HAP-1 (cell line): ENCODE results near the gene TUBB.

Source experiments
- DNase-seq, 2 experiments: peaks; one replicate each; pipeline ENCODE4 v3.0.0-alpha.2; 2016 to 2020; ENCODE audit warnings: low spot score in 2 of 2
- H3K27me3 ChIP-seq: fragments of 250-450 bp; sonication (Bioruptor Pico); 2 replicates; pipeline ENCODE4 v1.5.1; 2020; ENCODE audit warnings: low read depth, mild to moderate bottlenecking, moderate library complexity
- H3K36me3 ChIP-seq: fragments of 250-450 bp; sonication (Bioruptor Pico); replicated peaks from 2 replicates; pipeline ENCODE4 v1.5.1; 2020; ENCODE audit warnings: mild to moderate bottlenecking
- H3K4me1 ChIP-seq: fragments of 250-450 bp; sonication (Bioruptor Pico); 2 replicates; pipeline ENCODE4 v1.5.1; 2020; ENCODE audit warnings: mild to moderate bottlenecking
- H3K4me3 ChIP-seq: fragments of 250-450 bp; sonication (Bioruptor Pico); 2 replicates; pipeline ENCODE4 v1.5.1; 2020; ENCODE audit warnings: mild to moderate bottlenecking, moderate library complexity
- H3K9me3 ChIP-seq: fragments of 250-450 bp; sonication (Bioruptor Pico); 2 replicates; pipeline ENCODE4 v1.5.1; 2020; ENCODE audit warnings: mild to moderate bottlenecking, moderate library complexity
- in situ Hi-C: fragments of 300-500 bp; cut with MboI; formaldehyde crosslinking; loops from 3 replicates; pipeline ENCODE4 v1.14.3; 2020; ENCODE audit warnings: low sequenced_read_pairs, inconsistent platforms, mixed read lengths

The TUBB gene

DNA sequence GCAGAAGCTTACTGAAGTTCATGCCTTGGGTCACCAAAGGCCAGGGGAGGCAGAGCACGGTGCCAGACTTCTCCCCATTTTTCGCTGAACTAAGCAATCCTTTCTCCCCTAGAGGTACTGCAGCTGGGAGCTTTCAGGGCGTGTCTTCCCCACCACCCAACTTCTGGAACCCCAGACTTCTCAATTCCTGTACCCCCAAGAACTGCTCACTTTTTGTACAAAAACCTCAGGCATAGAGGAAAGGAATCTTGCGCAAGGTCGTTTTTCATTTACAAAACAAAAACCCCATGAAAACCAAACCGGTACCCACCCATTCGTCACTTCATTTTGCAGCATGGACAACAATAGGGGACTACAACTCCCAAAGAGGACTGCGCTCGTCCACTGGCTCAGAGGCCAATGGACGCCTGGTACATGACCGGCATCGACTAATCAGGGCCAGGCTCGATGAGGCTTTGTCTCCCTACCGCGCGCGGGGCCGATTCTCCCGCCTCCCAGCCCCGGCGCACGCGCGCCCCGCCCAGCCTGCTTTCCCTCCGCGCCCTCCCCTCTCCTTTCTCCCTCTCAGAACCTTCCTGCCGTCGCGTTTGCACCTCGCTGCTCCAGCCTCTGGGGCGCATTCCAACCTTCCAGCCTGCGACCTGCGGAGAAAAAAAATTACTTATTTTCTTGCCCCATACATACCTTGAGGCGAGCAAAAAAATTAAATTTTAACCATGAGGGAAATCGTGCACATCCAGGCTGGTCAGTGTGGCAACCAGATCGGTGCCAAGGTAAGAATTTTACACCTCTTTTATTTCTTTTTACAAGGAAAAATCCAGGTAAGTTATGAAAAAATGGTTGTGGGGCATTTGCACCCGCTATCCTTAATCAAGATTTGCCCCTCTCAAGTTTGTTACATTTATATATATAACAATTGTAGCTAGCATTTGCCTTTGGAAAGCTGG, at the start of gene TUBB:
TSS of gene TUBB (plus strand) at position 562 of the 947 bp plus-strand sequence. CDS start at position 717, 155 bp downstream.
- Histone ChIP-seq H3K9me3 (no peaks in the 10 kb centered on the region), H3K4me3 (peak within 1 kb of the TSS; percentile 69), H3K27me3 (no peaks in the 10 kb centered on the region), H3K4me1 (peaks cover 36% of the 10 kb centered on the region), H3K36me3 (peaks cover 48% of the 10 kb centered on the region)
- in situ Hi-C loops = loop anchor here (5.0 kb wide), 1 partner anchor 103 kb away; the partner anchor contains the start of genes MRPS18B and PPP1R10
- peak; percentile 98 for DNase-seq

DNA sequence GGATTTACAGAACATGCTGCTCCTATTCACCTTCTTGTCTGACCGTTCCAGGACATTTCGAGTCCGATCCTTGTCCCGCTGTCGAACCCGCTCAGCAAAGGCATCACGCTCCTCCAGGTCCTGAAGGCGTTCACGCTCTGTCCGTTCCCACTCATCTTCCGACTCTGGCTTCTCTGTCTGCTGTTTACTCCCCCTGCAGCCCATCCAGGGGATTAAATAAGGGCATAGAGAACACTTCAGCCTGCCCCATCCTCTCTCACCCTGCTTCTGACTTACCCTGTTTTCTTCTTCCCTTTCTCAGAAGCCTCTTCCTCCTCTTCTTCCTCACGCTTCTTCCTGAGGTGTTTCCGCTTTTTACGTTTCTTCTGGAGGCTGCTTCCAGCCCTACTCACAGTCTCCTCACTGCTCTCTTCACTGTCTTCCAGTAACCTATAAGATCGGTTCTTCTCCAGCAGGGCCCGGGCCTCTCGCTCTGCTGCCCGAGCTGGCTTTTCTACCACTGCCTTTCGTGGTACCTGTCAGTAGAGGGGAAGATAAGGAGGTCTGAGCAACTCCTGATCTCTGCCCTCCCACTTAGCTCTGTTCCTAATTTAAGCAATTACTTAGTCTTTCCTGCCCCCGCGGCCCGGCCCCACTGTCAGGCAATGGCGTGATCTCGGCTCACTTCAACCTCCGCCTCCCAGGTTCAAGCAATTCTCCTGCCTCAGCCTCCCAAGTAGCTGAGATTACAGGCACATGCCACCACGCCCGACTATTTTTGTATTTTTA, 49.2 kb upstream of the TUBB start:
- in situ Hi-C loops = loop anchor here (5.0 kb wide), 1 partner anchor 56 kb away; no protein-coding TSS in a partner anchor

DNA sequence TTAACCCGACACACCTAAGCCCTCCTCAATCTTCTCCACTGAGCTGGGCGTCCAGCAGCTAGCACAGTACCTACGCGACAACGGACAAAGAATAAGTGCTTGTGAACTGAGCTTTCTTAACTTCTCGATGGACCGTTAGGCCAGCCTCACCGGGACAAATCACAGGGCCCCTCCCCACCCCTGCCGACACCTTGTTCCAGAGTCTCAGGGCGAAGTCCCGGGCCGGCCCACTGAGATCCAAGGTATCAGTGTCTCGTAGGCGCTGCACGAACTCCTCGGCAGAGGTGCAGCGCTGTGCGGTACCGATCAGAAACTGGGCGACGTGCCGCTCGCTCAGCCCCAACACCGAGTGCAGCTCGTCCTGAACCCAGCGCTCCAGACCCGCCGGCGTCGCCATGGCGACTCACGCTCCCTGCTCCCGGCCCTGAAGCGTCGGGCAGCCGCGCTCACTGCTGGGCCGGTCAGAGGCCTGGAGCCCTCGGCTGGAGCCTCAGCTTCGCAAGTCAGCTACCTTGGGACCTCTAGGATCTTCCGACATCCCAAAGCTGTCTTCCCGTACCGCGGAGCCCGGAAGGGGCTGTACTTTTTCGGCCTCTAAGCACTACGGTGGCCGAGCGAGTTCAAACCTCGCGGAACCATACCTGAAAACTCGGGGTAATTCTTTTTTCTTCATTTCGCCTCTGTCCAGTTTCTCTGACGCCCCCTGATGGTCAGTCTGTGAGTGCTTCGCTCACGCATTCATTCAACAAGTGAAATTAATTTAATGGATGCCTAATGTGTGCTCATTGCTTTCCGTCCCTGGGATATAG, 47.5 kb upstream of the TUBB start, which contains the start of gene DHX16:
TSS of gene DHX16 (minus strand) at position 562 of the 809 bp plus-strand sequence. CDS start at position 397, 165 bp downstream.
- DNase-seq = peak; percentile 95 to 98
- in situ Hi-C loops = loop anchor here (5.0 kb wide), 1 partner anchor 55 kb away; no protein-coding TSS in a partner anchor
- H3K36me3 ChIP-seq = peaks cover 24% of the 10 kb centered on the region
- peak within 1 kb of the TSS; percentile 85 for H3K4me3 ChIP-seq
- H3K27me3 ChIP-seq = no peaks in the 10 kb centered on the region
- peaks cover 19% of the 10 kb centered on the region for H3K4me1 ChIP-seq
- H3K9me3 ChIP-seq = no peaks in the 10 kb centered on the region

More for the DNA sequence above, 49.2 kb upstream of the TUBB start:
- no peaks in the 10 kb centered on the region for H3K27me3 ChIP-seq
- peak in 1 of 2 experiments; percentile 37 for DNase-seq
- peaks cover 27% of the 10 kb centered on the region for H3K4me1 ChIP-seq
- peaks cover 21% of the 10 kb centered on the region for H3K36me3 ChIP-seq
- H3K9me3 ChIP-seq = no peaks in the 10 kb centered on the region
- H3K4me3 ChIP-seq = no peak overlapping the region

DNA sequence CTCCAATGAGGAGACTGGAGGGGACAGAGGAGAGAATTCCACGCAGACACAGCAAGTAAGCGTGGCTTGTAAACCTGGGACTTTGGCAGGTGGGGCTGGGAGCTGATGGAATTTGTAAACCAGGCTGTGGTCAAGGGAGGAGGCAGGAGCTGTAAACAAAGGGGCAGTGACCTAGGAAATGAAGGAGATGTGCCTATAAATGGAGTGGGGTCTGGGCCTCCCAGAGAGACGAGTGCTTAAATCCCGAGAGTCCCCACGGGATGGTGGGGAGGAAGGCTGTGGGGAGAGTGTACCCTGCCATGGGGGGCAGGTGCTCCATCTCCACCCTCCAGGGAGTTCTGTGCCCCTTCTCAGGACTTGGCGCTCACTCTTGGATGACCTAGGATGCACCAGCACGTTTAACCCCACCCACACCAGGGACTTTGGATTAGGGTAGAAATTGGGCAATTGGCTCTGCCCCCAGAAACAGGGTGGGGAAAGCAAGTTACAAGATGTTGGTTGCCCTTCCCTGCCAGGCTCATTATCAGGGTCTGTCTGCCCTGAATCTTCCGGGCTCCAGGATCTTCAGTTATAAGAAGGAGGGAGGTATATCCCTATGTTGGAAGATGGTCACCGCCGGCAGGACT, 43.4 kb upstream of the TUBB start:
- DNase-seq = no peak
- peaks cover 33% of the 10 kb centered on the region for H3K36me3 ChIP-seq
- in situ Hi-C loops = no loop called here

DNA sequence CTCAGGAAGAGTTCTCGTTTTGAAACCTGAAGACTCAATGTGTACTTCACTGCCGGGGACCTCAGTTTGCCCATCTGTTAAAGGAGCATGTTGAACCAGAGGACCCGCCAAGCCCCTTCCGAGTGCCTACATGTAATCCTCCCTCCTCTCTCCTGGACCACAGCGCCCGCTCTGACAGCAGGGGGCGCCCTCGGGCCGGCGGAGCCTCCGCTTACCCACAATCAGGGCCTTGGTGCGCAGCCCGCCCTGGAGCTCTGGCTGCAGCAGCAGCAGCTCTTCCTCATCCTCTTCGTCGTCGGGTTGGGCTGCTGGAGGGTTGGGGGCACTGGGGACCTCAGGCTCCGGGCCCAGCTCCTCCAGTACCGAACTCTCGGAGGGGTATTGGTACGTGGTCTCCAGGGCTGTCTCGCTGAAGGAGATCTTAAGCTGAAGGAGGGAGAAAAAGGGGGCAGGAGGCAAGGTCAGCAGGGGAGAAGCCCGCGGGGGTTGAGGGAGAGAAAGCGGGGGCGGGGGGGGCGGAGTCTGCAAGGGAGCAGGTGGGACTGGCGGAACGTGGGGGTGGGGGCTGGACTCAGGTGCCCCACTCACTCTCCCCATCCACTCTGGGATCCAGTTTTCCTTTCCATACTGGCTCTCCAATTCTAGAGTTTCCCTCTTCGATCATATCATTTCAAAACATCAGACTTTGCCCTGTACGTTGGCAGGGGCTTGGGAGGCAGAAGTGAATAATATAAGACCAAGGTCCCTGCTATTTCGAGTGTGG, 41.0 kb upstream of the TUBB start:
- peak; percentile 66 to 91 for DNase-seq
- Histone ChIP-seq H3K36me3 (peaks cover 33% of the 10 kb centered on the region), H3K4me3 (no peak overlapping the region), H3K9me3 (no peaks in the 10 kb centered on the region), H3K4me1 (peaks cover 31% of the 10 kb centered on the region), H3K27me3 (no peaks in the 10 kb centered on the region)
- in situ Hi-C loops = no loop called here

More for the DNA sequence above, 43.4 kb upstream of the TUBB start:
- no peaks in the 10 kb centered on the region for H3K27me3 ChIP-seq
- H3K9me3 ChIP-seq = no peaks in the 10 kb centered on the region
- H3K4me1 ChIP-seq = peaks cover 16% of the 10 kb centered on the region
- no peak overlapping the region for H3K4me3 ChIP-seq

DNA sequence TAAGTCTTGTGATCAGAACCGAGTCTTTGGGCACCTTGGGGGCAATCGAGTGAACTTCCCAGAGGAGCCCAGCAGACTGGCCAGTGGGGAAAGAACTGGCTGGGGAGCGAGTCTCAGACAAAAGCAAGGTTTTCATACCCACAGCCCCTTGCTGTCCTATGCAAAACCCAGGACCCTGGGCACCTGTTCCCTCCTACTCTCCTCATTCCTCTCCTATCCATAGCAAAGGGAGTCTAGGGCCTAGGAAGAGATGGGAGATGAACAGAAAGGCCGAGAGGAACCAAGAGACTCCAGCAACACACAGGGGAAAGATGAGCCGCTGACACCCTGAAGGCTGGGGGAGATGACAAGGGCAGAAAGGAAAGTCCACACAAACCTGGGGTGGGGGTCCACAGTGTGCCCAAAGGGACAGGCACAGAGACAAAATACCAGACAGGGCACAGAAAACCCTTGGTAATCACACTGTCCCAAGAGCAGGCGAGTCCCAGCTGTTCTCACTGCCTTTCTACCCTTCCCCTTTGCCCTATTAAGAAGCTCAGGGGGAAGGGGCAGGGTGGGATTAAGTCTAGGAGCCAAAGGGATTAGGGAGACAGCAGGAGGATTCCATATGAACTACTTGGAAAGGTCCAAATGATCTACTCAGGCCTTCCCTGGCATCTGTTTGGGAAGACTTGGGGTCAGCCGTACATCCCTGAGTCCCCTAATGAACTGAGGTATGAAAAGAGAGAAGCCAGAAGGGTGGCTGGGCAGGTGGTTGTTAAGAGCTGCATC, 40.2 kb upstream of the TUBB start:
- in situ Hi-C loops = no loop called here

DNA sequence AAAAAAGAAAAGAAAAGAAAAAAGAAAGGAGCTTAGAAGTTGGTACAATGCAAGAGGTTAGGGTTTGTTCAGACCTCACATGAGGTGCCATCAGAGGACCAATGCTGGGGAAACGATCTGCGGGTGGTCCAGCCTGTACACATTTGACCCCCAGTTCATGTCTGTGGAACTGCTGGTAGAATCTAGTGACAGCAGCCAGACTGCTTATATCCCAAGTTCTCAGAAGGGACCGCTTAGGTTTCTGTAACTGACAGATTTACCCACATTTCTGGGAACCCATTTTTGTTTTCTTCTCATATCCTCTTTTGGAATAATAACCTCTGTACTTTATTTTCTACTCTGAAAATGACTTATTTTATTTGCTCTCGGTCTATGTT, 38.4 kb upstream of the TUBB start:
- Histone ChIP-seq H3K36me3 (peaks cover 28% of the 10 kb centered on the region), H3K4me1 (peaks cover 39% of the 10 kb centered on the region), H3K27me3 (no peaks in the 10 kb centered on the region), H3K4me3 (no peak overlapping the region), H3K9me3 (no peaks in the 10 kb centered on the region)
- no peak for DNase-seq
- in situ Hi-C loops = no loop called here

More for the DNA sequence above, 40.2 kb upstream of the TUBB start:
- Histone ChIP-seq H3K9me3 (no peaks in the 10 kb centered on the region), H3K36me3 (peaks cover 33% of the 10 kb centered on the region), H3K27me3 (no peaks in the 10 kb centered on the region), H3K4me3 (no peak overlapping the region), H3K4me1 (peaks cover 33% of the 10 kb centered on the region)
- no peak for DNase-seq

DNA sequence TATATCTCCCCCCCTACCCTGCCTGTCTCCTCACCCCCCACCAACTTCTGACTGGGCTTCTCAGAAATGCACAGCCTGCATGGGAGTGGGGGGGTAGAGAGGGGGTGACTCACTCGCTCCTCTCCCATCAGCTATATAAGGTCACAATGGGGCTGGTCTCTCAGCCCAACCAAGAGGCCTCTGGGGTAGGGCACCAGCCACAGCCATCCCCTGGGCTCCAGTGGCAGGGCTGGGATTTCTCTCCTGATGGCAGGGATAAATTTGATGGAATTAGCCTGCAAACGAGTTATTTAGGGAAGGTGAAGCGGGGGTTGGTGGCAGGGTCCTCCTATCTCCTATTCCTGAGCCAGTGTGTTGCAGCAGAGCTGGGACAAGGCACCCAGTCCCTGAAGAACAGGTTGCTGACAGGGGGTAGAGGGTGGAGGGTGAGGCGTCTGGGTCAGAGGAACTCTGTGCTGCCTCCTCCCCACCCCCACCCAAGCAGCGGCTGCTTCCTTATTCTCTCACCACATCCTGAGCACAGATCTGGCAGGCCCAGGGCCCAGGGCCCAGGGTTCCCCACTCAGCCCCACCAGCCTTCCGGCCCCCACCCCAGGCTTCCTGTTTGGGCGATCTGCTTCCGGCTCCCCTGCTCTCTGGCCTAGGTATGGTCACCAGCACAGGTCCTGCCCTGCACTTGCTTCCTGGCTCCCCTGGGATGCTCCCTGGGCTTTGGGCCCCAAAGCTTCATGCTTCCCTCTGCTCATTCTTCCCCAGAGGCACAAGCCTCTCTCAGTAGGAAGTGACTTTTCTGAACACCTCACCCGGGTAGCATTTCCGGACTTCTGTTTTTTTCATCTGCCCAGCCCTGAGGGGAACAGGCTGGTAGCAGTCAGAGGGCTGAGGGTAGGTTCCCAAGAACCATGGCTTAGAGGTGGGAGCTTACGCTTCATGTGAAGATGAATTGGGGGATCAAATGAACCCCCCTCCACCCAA, 37.7 kb upstream of the TUBB start:
- Histone ChIP-seq H3K36me3 (peaks cover 21% of the 10 kb centered on the region), H3K4me3 (peak overlapping the region; percentile 67), H3K9me3 (no peaks in the 10 kb centered on the region), H3K27me3 (no peaks in the 10 kb centered on the region), H3K4me1 (peaks cover 39% of the 10 kb centered on the region)
- DNase-seq = peak in 1 of 2 experiments; percentile 54
- in situ Hi-C loops = no loop called here

DNA sequence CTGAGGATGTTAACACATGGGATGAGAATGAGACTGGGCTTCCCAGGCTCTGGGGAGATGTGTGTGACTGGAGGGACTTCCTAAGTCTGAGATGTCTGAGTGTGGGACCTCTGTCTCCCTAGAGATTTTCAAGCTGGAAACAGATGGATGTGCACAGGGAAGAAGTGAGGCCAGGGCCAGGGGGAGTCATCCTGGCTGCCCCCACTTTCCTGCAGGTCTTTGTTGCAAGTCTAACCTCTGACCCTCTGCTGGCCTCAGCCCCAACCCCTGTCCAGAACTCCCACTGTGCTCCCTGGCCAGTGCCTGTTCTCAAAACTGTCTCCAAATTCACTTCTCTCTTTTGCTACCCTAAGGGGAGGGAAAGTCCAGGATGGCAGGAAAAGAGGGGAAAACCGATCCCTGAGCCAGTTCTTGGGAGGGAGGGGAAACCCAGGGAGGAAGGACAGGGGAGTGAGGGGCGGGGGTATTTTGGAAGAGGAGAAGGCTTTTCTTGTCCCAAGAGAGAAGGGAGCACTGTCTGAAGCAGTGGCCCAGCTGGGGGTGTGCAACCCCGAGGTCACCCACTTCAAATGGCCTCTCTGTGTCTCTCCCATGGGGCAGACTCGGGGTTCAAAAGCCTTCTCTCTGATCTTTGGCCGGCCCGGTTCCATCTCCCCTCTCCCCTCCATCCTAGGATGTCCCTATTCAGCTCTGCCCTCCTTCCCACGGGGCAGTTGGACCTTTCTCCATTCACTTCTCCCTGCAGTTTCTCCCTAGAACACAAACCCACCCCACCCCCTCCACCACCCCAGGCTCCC, 36.8 kb upstream of the TUBB start:
- Histone ChIP-seq H3K4me1 (peaks cover 44% of the 10 kb centered on the region), H3K9me3 (no peaks in the 10 kb centered on the region), H3K27me3 (no peaks in the 10 kb centered on the region), H3K36me3 (peaks cover 11% of the 10 kb centered on the region), H3K4me3 (peak overlapping the region; percentile 67)
- DNase-seq = no peak
- in situ Hi-C loops = no loop called here

DNA sequence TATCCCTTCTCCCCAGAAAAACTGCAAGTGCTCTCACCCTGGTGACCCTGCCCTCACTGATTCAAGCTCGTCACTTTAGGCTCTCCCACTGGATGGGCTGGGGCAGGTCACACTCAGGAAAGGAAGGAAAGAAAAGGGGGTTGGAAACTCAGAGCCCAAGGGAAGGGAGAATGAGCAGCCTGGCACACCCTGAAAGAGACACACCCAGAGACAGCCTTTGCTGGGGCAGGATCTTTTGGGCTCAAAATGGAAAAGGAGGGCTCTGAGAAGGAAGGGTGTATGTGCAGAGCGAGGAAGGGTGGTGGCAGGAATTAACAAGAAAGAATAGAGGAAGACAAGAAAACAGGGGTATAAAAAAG, 36.2 kb upstream of the TUBB start:
- H3K4me1 ChIP-seq = peaks cover 44% of the 10 kb centered on the region

More for the DNA sequence above, 36.2 kb upstream of the TUBB start:
- H3K9me3 ChIP-seq = no peaks in the 10 kb centered on the region
- H3K36me3 ChIP-seq = peaks cover 6% of the 10 kb centered on the region
- no peaks in the 10 kb centered on the region for H3K27me3 ChIP-seq
- peak overlapping the region; percentile 67 for H3K4me3 ChIP-seq
- in situ Hi-C loops = no loop called here
- no peak for DNase-seq
